Endothelial cell of umbilical vein (primary cell): ENCODE results near the gene DPP9. TPM values are rescaled to one million over a fixed set of nuclear protein-coding genes. Genes with fewer than 3 reads are reported as not detected.

Source experiments
- BruUV-seq: library from RNA; stranded (reverse); fragments of 400-500 nt; replicated peaks from 2 replicates; lab custom pipeline; 2021; lab: Mats Ljungman, UMichigan
- CTCF ChIA-PET: fragments of 300-600, 350-600 bp; sonication (Branson Sonifier 250); formaldehyde crosslinking; loops from one replicate; lab custom pipeline; 2021; ENCODE audit warnings: antibody characterized with exemption, inconsistent platforms; lab: Charles Lee
- POLR2A ChIA-PET: fragments of 300-600, 350-600 bp; sonication (Branson Sonifier 250); formaldehyde crosslinking; loops from one replicate; lab custom pipeline; 2021; ENCODE audit warnings: antibody characterized with exemption, inconsistent platforms; lab: Charles Lee
- DNase-seq: peaks from one replicate; pipeline ENCODE4 v3.0.0-alpha.2; 2011; ENCODE audit warnings: low read depth, low spot score
- FAIRE-seq: peaks from 2 replicates; lab custom pipeline; 2011; peaks lifted over from hg19 to GRCh38; lab: Jason Lieb, UNC
- H2AFZ ChIP-seq: 2 replicates; pipeline ENCODE4 v1.6.0; 2012; ENCODE audit warnings: low read depth, low read length, control low read depth, inconsistent platforms
- H3K27ac ChIP-seq: 2 replicates; pipeline ENCODE4 v1.5.1; 2011; ENCODE audit warnings: low read depth, mild to moderate bottlenecking, control low read depth, low read length, moderate library complexity; ENCODE audit not compliant: insufficient read depth
- H3K27me3 ChIP-seq, 2 experiments: 2 replicates each; pipeline versions ENCODE4 v1.6.0 to v1.6.1; 2011; ENCODE audit warnings: low read length in 2 of 2, mixed read lengths in 1 of 2; ENCODE audit not compliant: control insufficient read depth in 2 of 2, insufficient read depth in 2 of 2
- H3K36me3 ChIP-seq, 2 experiments: 2 replicates in 1 of 2; 3 replicates in 1 of 2; pipeline ENCODE4 v1.5.1; 2011; ENCODE audit warnings: low read length in 2 of 2, mild to moderate bottlenecking in 1 of 2, moderate library complexity in 1 of 2; ENCODE audit not compliant: control insufficient read depth in 2 of 2, insufficient read depth in 2 of 2; ENCODE audit errors: extremely low read depth in 1 of 2
- H3K4me1 ChIP-seq: 3 replicates; pipeline ENCODE4 v1.5.1; 2011; ENCODE audit warnings: mild to moderate bottlenecking, low read length; ENCODE audit not compliant: control insufficient read depth, insufficient read depth; ENCODE audit errors: extremely low read depth
- H3K4me2 ChIP-seq: 2 replicates; pipeline ENCODE4 v1.6.1; 2011; ENCODE audit warnings: low read length, control low read depth, mixed read lengths; ENCODE audit not compliant: insufficient read depth
- H3K4me3 ChIP-seq, 3 experiments: fragments of 200-600 bp in 1 of 3; sonication (generic), shearing (Covaris generic) in 1 of 3; replicated peaks in 1 of 3; 2 replicates each; pipeline ENCODE4 v1.5.1; 2011 to 2016; ENCODE audit warnings: control low read depth in 3 of 3, low read length in 3 of 3, mild to moderate bottlenecking in 2 of 3, inconsistent platforms in 1 of 3, low read depth in 1 of 3, moderate library complexity in 1 of 3; ENCODE audit not compliant: insufficient read depth in 1 of 3
- H3K79me2 ChIP-seq: 2 replicates; pipeline ENCODE4 v1.6.0; 2012; ENCODE audit warnings: low read length, inconsistent platforms; ENCODE audit not compliant: control insufficient read depth, insufficient read depth
- H3K9ac ChIP-seq: replicated peaks from 2 replicates; pipeline ENCODE3; 2011; ENCODE audit warnings: low read length, control low read depth; ENCODE audit not compliant: insufficient read depth; ENCODE audit errors: extremely low read depth
- H3K9me1 ChIP-seq: replicated peaks from 3 replicates; pipeline ENCODE4 v1.6.0; 2011; ENCODE audit warnings: mild to moderate bottlenecking, low read length; ENCODE audit not compliant: control insufficient read depth, insufficient read depth; ENCODE audit errors: extremely low read depth
- H3K9me3 ChIP-seq: replicated peaks from 2 replicates; pipeline ENCODE4 v1.5.1; 2012; ENCODE audit warnings: low read length, inconsistent platforms; ENCODE audit not compliant: control insufficient read depth, insufficient read depth
- H4K20me1 ChIP-seq: replicated peaks from 2 replicates; pipeline ENCODE3; 2011; ENCODE audit warnings: mild to moderate bottlenecking, low read length; ENCODE audit not compliant: control insufficient read depth, insufficient read depth; ENCODE audit errors: extremely low read depth
- CTCF ChIP-seq, 2 donors: IDR thresholded peaks; 1 replicate in 1 of 2; 2 replicates in 1 of 2; pipeline ENCODE4 v1.5.1; 2011; ENCODE audit warnings: low read length in 2 of 2, mild to moderate bottlenecking in 2 of 2, moderate library complexity in 2 of 2, control low read depth in 1 of 2, inconsistent platforms in 1 of 2, low read depth in 1 of 2; ENCODE audit not compliant: insufficient read depth in 1 of 2; ENCODE audit errors: extremely low read depth in 1 of 2
- EZH2 ChIP-seq: IDR thresholded peaks from 2 replicates; pipeline ENCODE4 v1.6.1; 2012; ENCODE audit warnings: borderline replicate concordance, low read depth, mild to moderate bottlenecking, moderate library complexity, low read length, inconsistent platforms; ENCODE audit not compliant: severe bottlenecking
- FOS ChIP-seq: IDR thresholded peaks from 2 replicates; pipeline ENCODE4 v1.6.1; 2011; ENCODE audit warnings: mild to moderate bottlenecking, low read length, moderate library complexity, borderline replicate concordance; ENCODE audit not compliant: insufficient read depth
- GATA2 ChIP-seq: IDR thresholded peaks from 2 replicates; pipeline ENCODE4 v1.7.0; 2011; ENCODE audit warnings: low read depth, mild to moderate bottlenecking, moderate library complexity, mixed read lengths, low read length; ENCODE audit not compliant: insufficient read length, insufficient read depth
- JUN ChIP-seq: IDR thresholded peaks from 2 replicates; pipeline ENCODE4 v1.6.1; 2011; ENCODE audit warnings: borderline replicate concordance, low read depth; ENCODE audit not compliant: insufficient read length, insufficient read depth
- MAX ChIP-seq: IDR thresholded peaks from 2 replicates; pipeline ENCODE4 v1.6.1; 2011; ENCODE audit not compliant: insufficient read depth, insufficient read length
- MYC ChIP-seq: IDR thresholded peaks from one replicate; pipeline ENCODE4 v1.6.1; 2011; ENCODE audit warnings: mild to moderate bottlenecking, low read depth, low read length
- POLR2A ChIP-seq: IDR thresholded peaks from 2 replicates; pipeline ENCODE4 v1.6.1; 2012; ENCODE audit warnings: low read depth, mild to moderate bottlenecking, control low read depth, low read length
- POLR2AphosphoS5 ChIP-seq: IDR thresholded peaks from 2 replicates; pipeline ENCODE4 v1.6.1; 2012; ENCODE audit warnings: low read depth, mild to moderate bottlenecking, control low read depth, low read length, moderate library complexity; ENCODE audit not compliant: insufficient read depth
- dilution Hi-C: fragments of 300-500 bp; cut with MboI; formaldehyde crosslinking; loops from one replicate; pipeline ENCODE4 v1.15.0; 2019; ENCODE audit warnings: low sequenced_read_pairs; ENCODE audit not compliant: extremely low pct_ligation_motif_present
- intact Hi-C: fragments of 100-400 bp; cut with micrococcal nuclease; formaldehyde crosslinking; loops from one replicate; pipeline ENCODE4 v1.10.0; 2022
- polyA plus RNA-seq, 4 experiments: library from polyadenylated mRNA; depleted of rRNA in 3 of 4; stranded (reverse) in 3 of 4; unstranded in 1 of 4; fragments of >200 nt; gene quantifications; 2 replicates each; pipeline versions ENCODE4 v1.2.1 to v1.2.3, GENCODE V29; 2011 to 2012; ENCODE audit warnings: missing spikeins in 1 of 4
- total RNA-seq: library from RNA; stranded (reverse); gene quantifications from 2 replicates; pipeline ENCODE4 v1.2.3, GENCODE V29; 2021

The DPP9 gene
- total and polyA plus RNA-seq, 2 donors (not counting 3 experiments of a cell fraction or from before 2014, with no cell fraction given): 31.5 to 98.0 TPM

GRCh38 chr19:4768934-4769777 lies 45.5 kb upstream of the DPP9 start:
- dilution Hi-C loops: no loop called here
- Histone ChIP-seq H4K20me1 (no peaks in the 10 kb centered on the region), H3K9me3 (no peaks in the 10 kb centered on the region), H3K9me1 (no peaks in the 10 kb centered on the region), H3K4me2 (no peak overlapping the region), H3K4me3 (no peak overlapping the region), H3K79me2 (no peaks in the 10 kb centered on the region), H3K27me3 (no peaks in the 10 kb centered on the region), H3K36me3 (no peaks in the 10 kb centered on the region), H3K9ac (no peak overlapping the region), H3K27ac (no peak overlapping the region), H2AFZ (no peak overlapping the region), H3K4me1 (no peaks in the 10 kb centered on the region)
- CTCF ChIA-PET: interaction anchor here (0.7 to 1.1 kb wide), 4 partner anchors 9 to 58 kb away, joined by 3 to 11 read pairs (median 4); partner anchors contain the start of gene FEM1A
- intact Hi-C loops: no loop called here
- BruUV-seq: no TSS peak
- POLR2A ChIA-PET: interaction anchor here (0.6 kb wide), 1 partner anchor 8 kb away, joined by 3 read pairs; no protein-coding TSS in a partner anchor
- FAIRE-seq (peak; percentile 80), DNase-seq (peak; percentile 75)
- TF ChIP-seq POLR2AphosphoS5 (peak; percentile 78), MAX (peak; percentile 45), FOS (no peak)

- Histone ChIP-seq H3K4me2 (no peak overlapping the region), H3K79me2 (no peaks in the 10 kb centered on the region), H4K20me1 (no peaks in the 10 kb centered on the region), H2AFZ (no peak overlapping the region), H3K9me1 (no peaks in the 10 kb centered on the region), H3K27ac (no peak overlapping the region), H3K27me3 (peaks cover 0 to 2% of the 10 kb centered on the region in 2 experiments), H3K4me3 (no peak overlapping the region), H3K36me3 (no peaks in the 10 kb centered on the region), H3K4me1 (peaks cover 3% of the 10 kb centered on the region), H3K9ac (no peak overlapping the region), H3K9me3 (no peaks in the 10 kb centered on the region)
- no TSS peak for BruUV-seq
- TF ChIP-seq JUN (no peak), CTCF (IDR thresholded peaks at IDR 0.05; ENCODE audit: extremely low read depth in 1 of 2, insufficient read depth in 1 of 2, low read depth in 1 of 2, low read length in 2 of 2) (no peak), MYC (no peak), GATA2 (no peak), MAX (no peak), POLR2A (no peak), POLR2AphosphoS5 (no peak), EZH2 (no peak), FOS (no peak)
- POLR2A ChIA-PET: interaction anchor here (0.5 kb wide), 1 partner anchor 27 kb away, joined by 3 read pairs; no protein-coding TSS in a partner anchor
- FAIRE-seq (no peak), DNase-seq (no peak)
- dilution Hi-C loops: no loop called here
- CTCF ChIA-PET: interaction anchor here (0.6 kb wide), 1 partner anchor 13 kb away, joined by 3 read pairs; no protein-coding TSS in a partner anchor
- intact Hi-C loops: no loop called here
These were observed 40.7 kb upstream of the DPP9 start for GRCh38 chr19:4764393-4764660.
